ENCODE results near the gene GPHN.

Gene GPHN

GRCh38 chr14:66507722-66508546 lies at the start of gene GPHN:
Gene GPHN, plus strand, starts transcription at chr14:66508147.
- peak; percentile 97 for DNase-seq (ENCODE audit: low spot score)

- no peak for DNase-seq (ENCODE audit: low spot score)
Measured at GRCh38 chr14:66459603-66460002, 48.3 kb upstream of the GPHN start.

DNA sequence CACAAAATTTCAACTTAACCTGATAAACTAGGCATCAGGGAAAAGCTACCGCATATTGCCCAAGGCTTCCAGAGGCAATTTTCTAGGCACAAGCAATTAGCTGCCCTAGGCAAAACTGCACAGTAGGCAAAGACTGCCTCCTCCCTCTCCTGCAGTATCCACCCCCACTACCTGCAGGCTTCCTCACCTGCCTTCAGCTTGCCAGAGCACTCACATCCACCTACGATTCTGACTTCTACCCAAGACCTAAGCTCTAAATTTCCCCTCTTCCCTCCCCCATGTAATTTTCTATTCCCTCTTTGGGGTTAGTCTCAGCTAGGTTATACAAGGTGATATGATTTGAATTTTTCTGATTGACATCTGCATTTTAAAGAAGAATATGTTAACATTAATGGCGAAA lies 43.7 kb upstream of the GPHN start:
- DNase-seq (ENCODE audit: low spot score), result no peak

GRCh38 chr14:66468778-66469367 lies 39.1 kb upstream of the GPHN start:
- no peak for DNase-seq (ENCODE audit: low spot score)

GRCh38 chr14:66471584-66471983 lies 36.4 kb upstream of the GPHN start:
- no peak for DNase-seq (ENCODE audit: low spot score)

- no peak for DNase-seq (ENCODE audit: low spot score)
Measured at GRCh38 chr14:66472251-66472650, 35.7 kb upstream of the GPHN start.

DNA sequence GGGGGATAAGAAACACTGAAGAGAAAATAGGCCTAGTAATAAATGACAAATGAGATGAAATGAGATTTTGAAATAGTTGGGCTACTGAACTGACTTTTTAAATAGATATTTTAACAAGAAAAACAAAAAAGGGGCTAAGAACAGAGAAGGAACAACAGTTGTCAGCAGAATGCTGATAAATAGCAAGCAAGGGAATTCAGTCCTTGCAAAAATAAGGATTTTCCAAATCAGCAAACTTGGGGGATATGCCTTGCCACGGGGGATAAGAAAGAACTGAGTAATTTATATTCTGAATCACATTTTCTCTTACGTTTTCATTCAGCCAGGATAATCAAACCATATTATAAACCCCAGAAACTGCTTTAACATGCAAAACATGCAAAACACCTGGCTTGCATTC lies 34.7 kb upstream of the GPHN start:
- DNase-seq (ENCODE audit: low spot score), result no peak

- no peak for DNase-seq (ENCODE audit: low spot score)
Measured at GRCh38 chr14:66476964-66477363, 31.0 kb upstream of the GPHN start.

DNA sequence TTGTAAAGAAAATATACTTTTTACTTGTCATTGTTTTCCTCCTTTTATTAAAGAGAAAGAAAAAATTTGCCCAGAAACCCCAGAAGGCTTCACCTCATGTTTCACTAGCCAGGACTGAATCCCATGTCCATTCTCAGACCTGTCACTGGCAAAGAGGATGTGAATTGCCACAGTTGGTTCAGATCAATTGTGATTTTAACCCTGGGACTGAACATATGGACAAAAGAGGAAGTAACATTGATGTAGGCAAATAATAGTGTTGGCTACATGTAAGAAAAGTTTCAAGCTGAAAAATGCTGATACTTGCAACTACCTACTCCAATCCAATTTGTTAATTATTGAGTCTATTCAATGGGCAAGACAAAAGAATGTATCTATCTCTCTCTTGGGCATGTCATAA lies 30.4 kb upstream of the GPHN start:
- DNase-seq (ENCODE audit: low spot score), result no peak

GRCh38 chr14:66482873-66483272 lies 25.1 kb upstream of the GPHN start:
- no peak for DNase-seq (ENCODE audit: low spot score)

GRCh38 chr14:66483322-66483721 lies 24.6 kb upstream of the GPHN start:
- DNase-seq (ENCODE audit: low spot score), result no peak

DNA sequence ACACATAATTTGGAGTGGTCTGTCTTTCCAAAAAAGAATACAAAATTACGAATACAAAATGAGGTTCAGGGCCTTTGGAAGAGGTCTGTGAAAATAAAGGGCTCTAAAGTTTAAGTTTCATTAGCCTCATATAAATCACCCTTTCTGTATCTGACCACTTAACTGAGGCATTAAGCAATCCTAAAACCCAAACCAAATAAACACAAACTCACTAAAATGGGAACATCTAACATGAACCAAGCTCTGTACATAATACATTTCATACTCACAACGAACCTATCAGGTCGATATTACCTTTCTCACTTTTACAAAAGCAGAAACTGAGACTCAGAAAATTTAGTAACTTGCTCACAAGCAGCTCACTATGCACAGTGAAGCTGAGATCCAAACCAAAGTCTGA lies 22.9 kb upstream of the GPHN start:
- no peak for DNase-seq (ENCODE audit: low spot score)

GRCh38 chr14:66485910-66486421 lies 22.0 kb upstream of the GPHN start, which contains the start of gene CCDC196:
Gene CCDC196, plus strand, starts transcription at chr14:66486371. Its CDS starts 132 bp downstream, at chr14:66486503.
- DNase-seq (ENCODE audit: low spot score), result no peak

- DNase-seq (ENCODE audit: low spot score), result no peak
Measured at GRCh38 chr14:66487164-66487563, 20.8 kb upstream of the GPHN start.

DNA sequence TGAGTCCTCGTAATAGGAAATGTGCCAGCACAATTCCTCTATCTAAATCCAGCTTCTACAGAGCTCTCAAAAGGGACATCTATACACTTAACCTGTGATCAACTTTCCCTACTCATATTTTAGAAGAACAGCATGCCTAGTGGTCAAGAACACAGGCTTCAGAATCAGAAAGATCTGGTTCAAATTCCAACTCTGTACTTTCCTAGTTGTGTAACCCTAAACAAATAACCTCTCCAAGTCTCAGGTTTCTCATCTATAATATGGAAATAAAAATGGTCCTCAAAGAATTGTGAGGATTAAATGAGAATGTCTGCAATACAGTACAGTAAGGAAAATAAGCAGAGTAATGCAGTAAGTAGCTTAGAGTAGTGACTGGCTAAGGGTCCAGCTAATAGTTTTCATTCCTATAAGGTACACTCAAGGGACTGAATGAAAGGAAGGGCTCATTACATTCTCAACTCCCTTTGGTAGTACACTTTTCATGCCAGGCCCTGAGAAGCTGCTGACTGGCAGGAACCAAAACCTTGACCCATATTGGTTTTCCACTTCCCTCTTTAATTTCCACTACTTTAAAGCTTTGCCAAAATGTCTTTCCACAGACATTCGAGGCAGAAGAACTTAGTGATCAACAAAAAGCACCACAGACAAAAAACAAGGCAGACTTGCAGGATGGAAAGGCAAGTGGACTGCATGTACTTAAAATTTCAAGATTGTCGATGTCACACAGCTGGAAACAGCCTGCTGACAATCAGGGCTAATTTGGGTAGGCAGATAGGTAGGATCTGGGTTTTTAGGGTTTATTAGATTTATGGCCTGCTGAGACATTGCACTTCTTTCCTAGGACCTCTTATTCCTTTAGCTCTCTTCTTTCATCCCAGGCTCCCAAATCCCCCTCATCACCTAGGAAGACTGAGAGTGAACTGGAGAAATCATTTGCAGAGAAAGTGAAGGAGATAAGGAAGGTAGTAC lies 17.5 kb upstream of the GPHN start:
- DNase-seq (ENCODE audit: low spot score), result no peak

- DNase-seq (ENCODE audit: low spot score), result no peak
Measured at GRCh38 chr14:66493750-66494149, 14.2 kb upstream of the GPHN start.

DNA sequence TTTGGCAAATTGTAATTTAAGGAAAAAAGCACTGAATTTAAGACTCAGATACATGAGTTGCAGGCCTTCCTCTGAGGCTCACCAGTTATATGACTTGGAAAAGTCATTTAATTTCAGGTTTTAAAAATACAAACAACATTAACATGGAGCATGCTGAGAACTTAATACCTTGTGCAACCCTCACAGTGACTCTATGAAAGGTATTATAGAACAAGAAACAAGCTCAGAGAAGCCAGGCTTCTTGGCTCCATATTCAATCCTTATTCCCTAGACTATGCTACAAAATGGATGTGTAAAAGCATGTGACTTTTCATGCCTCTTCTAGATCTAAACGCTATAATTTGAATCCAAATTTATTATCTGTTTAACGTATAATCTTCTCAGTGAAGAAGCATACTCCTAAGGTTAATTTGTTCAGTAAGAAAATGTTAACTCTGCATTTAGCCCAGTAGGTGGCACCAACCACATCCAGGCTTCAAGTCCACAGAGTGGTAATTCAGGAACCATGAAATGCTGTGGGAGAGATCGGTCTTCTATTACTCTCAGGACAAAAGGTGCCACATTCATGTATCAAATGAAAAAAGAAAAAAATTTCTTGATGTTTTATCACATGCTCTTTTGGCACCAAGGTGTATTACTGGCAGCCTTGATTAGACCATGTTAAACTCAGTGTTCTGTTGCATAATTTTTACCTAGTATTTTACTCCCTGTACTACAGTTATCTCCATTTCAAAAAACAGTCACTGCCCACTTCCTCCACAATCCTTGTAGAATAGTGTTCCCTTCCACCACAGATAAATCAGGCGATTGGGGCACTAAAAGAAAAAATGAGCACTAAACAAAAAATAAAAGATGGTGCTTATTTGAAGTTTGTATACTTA lies 12.5 kb upstream of the GPHN start:
- peak; percentile 89 for DNase-seq (ENCODE audit: low spot score)

DNA sequence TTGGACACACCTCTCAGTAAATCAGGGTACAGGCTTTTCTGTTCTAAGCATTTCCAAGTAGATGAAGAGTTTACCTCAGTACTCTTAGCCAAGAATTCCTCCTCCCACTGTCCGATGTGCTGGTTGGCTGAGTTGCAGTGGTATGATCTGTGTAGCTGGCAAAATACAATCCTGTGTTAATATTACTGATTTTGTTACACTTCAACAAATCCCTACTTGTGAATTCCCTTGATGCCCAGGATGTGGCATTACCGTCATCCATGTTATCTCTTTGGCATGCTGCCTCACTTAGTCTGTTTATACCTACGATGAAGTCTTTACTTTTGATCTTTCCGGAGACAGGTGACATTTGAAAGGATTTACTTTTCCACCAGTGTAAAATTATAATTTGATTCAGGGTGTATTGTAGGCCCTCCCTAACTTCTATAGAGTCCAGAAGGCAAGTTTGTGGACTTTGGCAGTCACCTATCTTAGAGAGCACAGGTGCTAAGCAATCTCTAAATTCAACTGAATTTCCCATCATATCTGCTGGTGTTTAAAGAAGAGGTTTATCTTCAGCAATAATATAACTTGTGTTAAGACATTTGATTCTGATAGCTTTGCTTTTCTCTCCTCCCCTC lies 11.6 kb upstream of the GPHN start:
- no peak for DNase-seq (ENCODE audit: low spot score)

DNA sequence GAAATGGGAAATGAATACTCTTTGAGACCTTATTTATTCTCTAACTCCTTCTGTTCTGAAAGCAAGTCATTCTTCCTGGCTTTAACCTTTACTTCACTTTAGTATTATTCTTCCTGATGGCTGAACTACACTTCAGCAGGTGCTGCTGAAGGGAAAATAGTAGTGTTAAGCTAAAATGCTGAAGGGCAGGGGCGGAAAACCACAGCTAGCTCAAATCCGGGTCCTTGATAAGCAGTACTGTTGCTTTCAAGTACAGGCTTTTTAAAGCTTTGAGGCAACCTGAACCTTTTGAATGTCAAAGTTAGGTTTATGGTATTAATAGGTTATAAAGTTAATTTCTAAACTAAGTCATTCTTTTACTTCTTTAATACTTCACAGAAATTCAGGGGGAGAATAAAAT lies 11.0 kb upstream of the GPHN start:
- DNase-seq (ENCODE audit: low spot score), result no peak

DNA sequence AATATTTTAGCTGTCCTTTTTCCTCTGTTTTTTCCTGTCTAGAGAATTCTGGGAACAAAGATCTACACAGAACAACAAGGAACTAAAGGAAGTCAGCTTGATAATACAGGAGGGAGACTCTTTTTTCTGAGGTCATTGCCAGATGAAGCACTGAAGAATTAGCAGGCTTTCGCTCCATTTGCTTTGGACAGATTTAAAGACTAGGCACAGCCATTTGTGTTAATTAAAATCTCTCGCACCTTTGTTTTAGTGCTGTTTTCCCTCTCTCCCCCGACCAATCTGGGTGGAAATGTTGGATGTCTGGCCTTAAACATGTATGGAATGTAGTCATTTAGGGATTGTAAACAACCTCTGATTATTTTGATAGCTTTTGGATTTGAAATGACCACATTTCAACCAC lies 9.6 kb upstream of the GPHN start:
- DNase-seq (ENCODE audit: low spot score), result no peak

DNA sequence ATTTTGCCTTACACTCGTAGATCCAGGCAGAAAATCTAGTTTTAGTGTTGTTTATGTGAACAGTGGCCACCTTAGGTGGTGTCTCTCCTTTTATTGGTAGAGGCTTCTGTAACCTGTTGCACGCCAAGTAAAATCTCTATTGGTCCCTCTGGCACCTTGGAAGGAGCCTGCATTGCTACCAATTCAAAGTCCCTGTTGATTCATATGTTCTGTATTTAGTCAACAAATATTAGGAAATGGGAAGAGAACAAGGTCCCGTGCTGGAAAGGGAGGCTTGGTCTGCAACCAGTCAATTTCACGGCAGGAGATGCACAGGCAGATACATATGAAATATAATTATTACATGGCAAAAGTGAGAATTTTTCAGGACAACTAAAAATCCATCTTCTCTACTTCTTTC lies 6.4 kb upstream of the GPHN start:
- DNase-seq (ENCODE audit: low spot score), result no peak

Measured in pons (tissue), 1 donor.